Naive thymus-derived CD4-positive, alpha-beta T cell (primary cell): ENCODE data around the gene CC2D2A. TPM values are rescaled to one million over a fixed set of nuclear protein-coding genes. Genes with fewer than 3 reads are reported as not detected.
A peak's percentile ranks its signal among the peaks of the same experiment; 100 is the strongest.

ENCODE experiments used
- ATAC-seq: fragments of 150-1000 bp; cut with Tn5 transposase; 2 replicates; pipeline ENCODE4 v1.10.0; 2021; ENCODE audit warnings: mild to moderate bottlenecking, moderate library complexity
- CTCF ChIA-PET: fragments of 350-600 bp; sonication (Branson Sonifier 250); formaldehyde crosslinking; loops from one replicate; lab custom pipeline; 2021; ENCODE audit warnings: antibody characterized with exemption; lab: Charles Lee
- POLR2A ChIA-PET: fragments of 350-600 bp; sonication (Branson Sonifier 250); formaldehyde crosslinking; loops from one replicate; lab custom pipeline; 2021; ENCODE audit warnings: antibody characterized with exemption, inconsistent platforms; lab: Charles Lee
- DNase-seq, 9 donors: peaks; one replicate each; pipeline versions ENCODE4 v3.0.0 to v3.0.0-alpha.2; 2020 to 2022; ENCODE audit warnings: mixed read lengths in 1 of 9
- H3K27ac ChIP-seq: one replicate; pipeline ENCODE4 v1.7.0; 2013; ENCODE audit warnings: mild to moderate bottlenecking, low read depth, low read length, moderate library complexity
- H3K27me3 ChIP-seq, 2 donors: one replicate each; pipeline ENCODE4 v1.7.0; 2013; ENCODE audit warnings: low read length in 2 of 2, mild to moderate bottlenecking in 2 of 2, moderate library complexity in 2 of 2; ENCODE audit not compliant: control insufficient read depth in 2 of 2, insufficient read depth in 2 of 2
- H3K36me3 ChIP-seq, 3 experiments: 1 replicate in 2 of 3; 2 replicates in 1 of 3; pipeline ENCODE4 v1.7.0; 2013; ENCODE audit warnings: low read length in 3 of 3, mild to moderate bottlenecking in 3 of 3, moderate library complexity in 1 of 3; ENCODE audit not compliant: insufficient read depth in 3 of 3, control insufficient read depth in 2 of 3
- H3K4me1 ChIP-seq, 2 donors: one replicate each; pipeline ENCODE4 v1.7.0; 2013; ENCODE audit warnings: low read length in 2 of 2, mild to moderate bottlenecking in 2 of 2, moderate library complexity in 1 of 2; ENCODE audit not compliant: control insufficient read depth in 2 of 2, insufficient read depth in 2 of 2
- H3K4me3 ChIP-seq: 2 replicates; pipeline ENCODE4 v1.7.0; 2013; ENCODE audit warnings: mild to moderate bottlenecking, low read length
- H3K9me3 ChIP-seq, 3 experiments: 1 replicate in 2 of 3; 2 replicates in 1 of 3; pipeline ENCODE4 v1.7.0; 2013; ENCODE audit warnings: low read length in 3 of 3; ENCODE audit not compliant: control insufficient read depth in 2 of 3
- H3K27ac Mint-ChIP-seq, 9 donors: one replicate each; pipeline ENCODE4 v1.8.0; 2020 to 2022; ENCODE audit warnings: mixed read lengths in 9 of 9, mild to moderate bottlenecking in 8 of 9, moderate library complexity in 5 of 9, inconsistent platforms in 2 of 9
- H3K27me3 Mint-ChIP-seq, 5 donors: one replicate each; pipeline ENCODE4 v1.8.0; 2021 to 2022; ENCODE audit warnings: mixed read lengths in 5 of 5, mild to moderate bottlenecking in 1 of 5
- H3K36me3 Mint-ChIP-seq, 5 donors: one replicate each; pipeline ENCODE4 v1.8.0; 2020 to 2022; ENCODE audit warnings: mixed read lengths in 5 of 5, mild to moderate bottlenecking in 3 of 5, inconsistent platforms in 1 of 5
- H3K4me1 Mint-ChIP-seq, 7 donors: one replicate each; pipeline ENCODE4 v1.8.0; 2020 to 2022; ENCODE audit warnings: mixed read lengths in 7 of 7, mild to moderate bottlenecking in 3 of 7, inconsistent platforms in 1 of 7
- H3K4me3 Mint-ChIP-seq, 10 donors: one replicate each; pipeline ENCODE4 v1.8.0; 2020 to 2022; ENCODE audit warnings: mild to moderate bottlenecking in 10 of 10, mixed read lengths in 10 of 10, moderate library complexity in 6 of 10, inconsistent platforms in 2 of 10
- H3K9me3 Mint-ChIP-seq, 11 donors: one replicate each; pipeline ENCODE4 v1.8.0; 2020 to 2022; ENCODE audit warnings: mixed read lengths in 11 of 11, mild to moderate bottlenecking in 4 of 11, inconsistent platforms in 1 of 11, moderate library complexity in 1 of 11
- intact Hi-C, 2 donors: fragments of 100-400 bp; cut with micrococcal nuclease; formaldehyde crosslinking; loops; one replicate each; pipeline ENCODE4 v1.15.1; 2023
- polyA plus RNA-seq, 2 donors: library from polyadenylated mRNA; unstranded; fragments of 300-500 nt; fragmentation: Illumina TruSeq; gene quantifications; one replicate each; pipeline ENCODE4 v1.2.3, GENCODE V29; 2021
- total RNA-seq, 6 experiments: library from RNA in 5 of 6; stranded (reverse) in 5 of 6; gene quantifications; 1 replicate in 5 of 6; 2 replicates in 1 of 6; pipeline ENCODE4 v1.2.3 and lab custom pipeline; 2021 to 2026

Gene CC2D2A
- total and polyA plus RNA-seq, 7 experiments from 2014 or later = 1.3 TPM; not detected in 6

DNA sequence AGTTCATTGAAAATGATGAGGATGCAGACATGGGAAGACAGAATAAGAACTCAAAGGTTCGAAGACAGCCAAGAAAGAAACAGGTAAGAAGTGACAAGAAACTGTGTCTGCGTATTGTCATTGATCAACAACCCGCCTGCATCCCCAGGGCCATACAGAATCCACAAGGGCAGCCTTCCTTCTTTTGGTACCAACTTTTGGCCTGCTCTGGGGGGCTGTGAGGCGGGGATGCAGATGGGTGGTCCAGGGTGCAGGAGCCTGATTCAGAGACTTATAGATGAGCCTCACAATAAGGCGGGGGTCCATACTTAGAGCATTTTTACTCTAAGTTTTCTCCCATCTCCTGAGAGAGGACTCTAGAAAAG lies 9.0 kb downstream of the CC2D2A start:
- no peak overlapping the region for H3K4me3 Mint-ChIP-seq
- Histone ChIP-seq H3K36me3 (no peaks in the 10 kb centered on the region), H3K27ac (no peak overlapping the region), H3K27me3 (no peaks in the 10 kb centered on the region), H3K4me1 (no peaks in the 10 kb centered on the region), H3K9me3 (no peaks in the 10 kb centered on the region), H3K4me3 (no peak overlapping the region)
- no peak for ATAC-seq
- no peaks in the 10 kb centered on the region for H3K36me3 Mint-ChIP-seq
- no peaks in the 10 kb centered on the region for H3K4me1 Mint-ChIP-seq
- POLR2A ChIA-PET = no interaction called here
- CTCF ChIA-PET = no interaction called here
- intact Hi-C loops = loop anchor here (1.0 kb wide), 3 partner anchors 172 to 523 kb away; no protein-coding TSS in a partner anchor
- peaks cover 0 to under 1% (median 0%) of the 10 kb centered on the region in 5 donors for H3K27me3 Mint-ChIP-seq
- DNase-seq = no peak
- H3K27ac Mint-ChIP-seq = no peak overlapping the region
- peaks cover 0 to 1% (median 0%) of the 10 kb centered on the region in 11 donors for H3K9me3 Mint-ChIP-seq

DNA sequence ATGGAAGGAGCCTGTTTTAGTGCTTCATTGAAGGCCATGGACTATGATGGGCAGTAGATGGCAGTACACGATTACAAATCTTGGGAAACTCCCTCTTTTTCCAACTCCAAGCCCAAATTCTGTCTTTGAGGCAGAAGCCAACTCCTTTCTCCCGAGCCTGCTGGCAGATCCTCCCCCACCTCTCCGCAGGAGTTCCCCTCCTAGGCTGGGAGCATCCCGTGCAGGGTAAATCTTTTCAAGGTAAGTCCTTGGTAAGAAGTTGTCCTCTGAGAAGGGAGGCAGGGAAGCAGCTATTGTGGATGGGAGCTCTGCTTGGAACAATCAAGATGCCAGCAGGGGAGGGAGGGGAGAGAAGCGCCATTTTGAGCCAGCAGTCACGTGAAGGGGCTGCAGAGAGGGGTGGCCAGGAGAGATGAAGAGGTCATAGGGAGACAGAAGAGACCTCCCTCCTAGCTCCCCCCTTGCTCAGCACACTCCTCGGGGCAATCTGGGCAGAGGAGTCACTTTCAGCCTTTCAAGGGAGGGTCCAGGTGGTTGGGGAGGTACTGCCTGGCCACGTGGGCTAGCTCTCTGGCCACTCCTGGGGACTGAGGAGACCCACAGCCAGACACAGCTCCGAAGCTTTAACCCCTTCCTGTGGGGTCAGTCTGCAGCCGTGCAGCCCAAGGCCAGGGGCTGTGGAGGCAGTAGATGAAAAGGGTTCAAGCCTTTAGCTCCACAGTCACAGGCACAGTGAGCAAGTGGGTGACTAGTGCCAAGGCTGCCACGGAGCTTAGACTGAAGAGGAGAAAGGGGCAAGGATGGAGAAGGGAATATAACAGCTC lies 9.6 kb downstream of the CC2D2A start:
- POLR2A ChIA-PET = no interaction called here
- H3K27me3 Mint-ChIP-seq = peaks cover 0 to 6% (median 0%) of the 10 kb centered on the region in 5 donors

DNA sequence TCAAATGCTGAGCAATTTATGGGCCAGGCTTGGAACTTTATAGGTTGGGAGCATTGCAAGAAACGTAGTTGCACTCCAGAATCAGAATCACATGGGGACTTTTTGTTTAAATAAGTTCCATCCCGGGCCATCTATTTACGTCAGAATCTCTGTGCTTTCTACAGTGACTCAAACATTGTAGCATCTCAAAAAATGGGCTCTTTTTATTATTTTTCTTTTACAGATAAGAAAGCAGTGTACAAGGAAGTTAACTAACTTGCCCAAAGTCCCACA lies 10.2 kb downstream of the CC2D2A start:
- Histone ChIP-seq H3K36me3 (no peaks in the 10 kb centered on the region), H3K9me3 (no peaks in the 10 kb centered on the region), H3K4me3 (no peak overlapping the region), H3K27me3 (no peaks in the 10 kb centered on the region), H3K27ac (no peak overlapping the region), H3K4me1 (no peaks in the 10 kb centered on the region)
- intact Hi-C loops = loop anchor here (1.0 kb wide), 3 partner anchors 170 to 521 kb away; no protein-coding TSS in a partner anchor
- ChIA-PET CTCF (interaction anchor here (1.0 to 1.4 kb wide), 2 partner anchors 10 to 52 kb away, joined by 3 to 5 read pairs; partner anchors contain the start of gene CC2D2A), POLR2A (interaction anchor here (0.7 kb wide), 1 partner anchor 26 kb away, joined by 3 read pairs; no protein-coding TSS in a partner anchor)
- H3K4me1 Mint-ChIP-seq = no peaks in the 10 kb centered on the region
- DNase-seq (no peak), ATAC-seq (no peak)
- peaks cover 0 to 12% (median 4%) of the 10 kb centered on the region in 11 donors for H3K9me3 Mint-ChIP-seq
- peaks cover 0 to 6% (median 3%) of the 10 kb centered on the region in 5 donors for H3K36me3 Mint-ChIP-seq
- H3K27ac Mint-ChIP-seq = no peak overlapping the region
- peaks cover 0 to 8% (median 0%) of the 10 kb centered on the region in 5 donors for H3K27me3 Mint-ChIP-seq
- H3K4me3 Mint-ChIP-seq = no peak overlapping the region

More for the DNA sequence above, 9.6 kb downstream of the CC2D2A start:
- Mint-ChIP-seq H3K4me1 (no peaks in the 10 kb centered on the region), H3K4me3 (no peak overlapping the region), H3K27ac (no peak overlapping the region), H3K9me3 (peaks cover 0 to 7% (median 3%) of the 10 kb centered on the region in 11 donors), H3K36me3 (peaks cover 0 to 6% (median 3%) of the 10 kb centered on the region in 5 donors)
- intact Hi-C loops = loop anchor here (1.0 kb wide), 3 partner anchors 171 to 522 kb away; no protein-coding TSS in a partner anchor
- no peak overlapping the region for H3K4me3 ChIP-seq
- DNase-seq (peak in 1 of 9 donors; percentile 4), ATAC-seq (no peak)
- no peaks in the 10 kb centered on the region for H3K9me3 ChIP-seq
- H3K27ac ChIP-seq = no peak overlapping the region
- H3K36me3 ChIP-seq = no peaks in the 10 kb centered on the region
- no peaks in the 10 kb centered on the region for H3K4me1 ChIP-seq
- no peaks in the 10 kb centered on the region for H3K27me3 ChIP-seq
- CTCF ChIA-PET = interaction anchor here (0.7 to 1.4 kb wide), 2 partner anchors 10 to 374 kb away, joined by 3 to 5 read pairs; partner anchors contain the start of gene CC2D2A

DNA sequence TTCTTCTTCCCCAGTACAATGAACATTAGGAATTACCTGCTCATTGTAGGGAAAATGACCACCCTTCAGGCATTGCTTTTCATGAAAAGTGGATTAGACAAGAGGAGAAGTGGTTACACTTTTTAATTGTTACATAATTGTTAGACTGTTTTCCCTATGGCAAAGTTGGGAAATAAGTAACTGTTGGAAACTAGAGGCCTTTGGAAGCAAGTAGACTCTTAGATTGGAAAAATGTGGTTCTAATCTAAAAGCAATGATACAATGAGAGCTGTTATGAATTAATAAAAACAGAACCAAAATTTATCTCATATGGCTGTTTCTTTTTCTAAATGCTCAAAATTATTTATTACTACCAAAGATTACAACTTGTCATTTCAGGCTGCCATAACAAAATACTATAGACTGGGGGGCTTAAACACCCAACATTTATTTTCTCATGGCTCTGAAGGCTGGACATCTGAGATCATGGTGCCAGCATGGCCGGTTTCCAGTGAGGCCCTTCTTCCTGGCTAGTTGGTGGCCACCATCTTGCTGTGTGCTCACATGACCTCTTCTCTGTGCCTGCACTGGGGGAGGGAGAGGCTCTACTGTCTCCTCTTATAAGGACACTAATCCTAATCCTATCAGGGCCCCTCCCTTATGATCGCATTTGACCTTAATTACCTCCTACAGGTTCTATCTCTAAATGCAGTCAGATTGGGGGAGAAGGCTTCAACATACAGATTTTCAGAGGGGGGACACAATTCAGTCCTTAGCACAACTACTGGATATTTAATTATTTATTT lies 12.5 kb downstream of the CC2D2A start:
- ATAC-seq (no peak), DNase-seq (no peak)
- Histone ChIP-seq H3K4me1 (no peaks in the 10 kb centered on the region), H3K9me3 (no peaks in the 10 kb centered on the region), H3K4me3 (no peak overlapping the region), H3K27ac (no peak overlapping the region), H3K27me3 (no peaks in the 10 kb centered on the region), H3K36me3 (no peaks in the 10 kb centered on the region)
- Mint-ChIP-seq H3K27me3 (peaks cover 0 to 23% (median 0%) of the 10 kb centered on the region in 5 donors), H3K4me1 (no peaks in the 10 kb centered on the region), H3K4me3 (no peak overlapping the region), H3K27ac (no peak overlapping the region), H3K36me3 (peaks cover 0 to 12% (median 3%) of the 10 kb centered on the region in 5 donors), H3K9me3 (peaks cover 0 to 35% (median 19%) of the 10 kb centered on the region in 11 donors)
- intact Hi-C loops = no loop called here
- CTCF ChIA-PET = interaction anchor here (0.7 kb wide), 1 partner anchor 166 kb away, joined by 4 read pairs; no protein-coding TSS in a partner anchor
- POLR2A ChIA-PET = no interaction called here

DNA sequence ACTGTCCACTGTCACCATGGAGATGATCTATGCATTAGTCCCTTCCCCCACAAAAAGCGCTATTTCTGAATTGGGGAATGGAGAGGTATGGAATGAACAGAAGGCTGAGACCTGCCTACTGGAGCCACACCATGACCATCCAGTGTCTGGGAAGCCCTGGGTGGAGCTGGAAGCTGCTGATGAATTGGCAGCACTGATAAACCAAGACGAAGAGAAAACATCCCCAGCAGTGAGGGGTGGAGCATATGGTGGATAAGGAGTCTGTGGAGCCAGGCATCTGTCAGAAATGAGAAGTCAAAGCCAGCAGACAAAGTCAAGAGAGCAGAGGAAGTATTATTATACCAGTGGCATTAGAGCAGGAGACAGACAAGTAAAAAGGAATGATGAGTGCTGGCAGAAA lies 13.2 kb downstream of the CC2D2A start:
- H3K27ac ChIP-seq = no peak overlapping the region
- POLR2A ChIA-PET = no interaction called here
- H3K27me3 Mint-ChIP-seq = peaks cover 0 to 27% (median 0%) of the 10 kb centered on the region in 5 donors
- no peaks in the 10 kb centered on the region for H3K27me3 ChIP-seq
- H3K4me1 ChIP-seq = no peaks in the 10 kb centered on the region
- ATAC-seq (no peak), DNase-seq (no peak)
- H3K36me3 ChIP-seq = no peaks in the 10 kb centered on the region
- H3K9me3 ChIP-seq = peaks cover 0 to 4% (median 0%) of the 10 kb centered on the region in 3 experiments
- H3K4me3 Mint-ChIP-seq = no peak overlapping the region
- CTCF ChIA-PET = no interaction called here
- peaks cover 0 to 12% (median 3%) of the 10 kb centered on the region in 5 donors for H3K36me3 Mint-ChIP-seq
- no peak overlapping the region for H3K27ac Mint-ChIP-seq
- H3K4me1 Mint-ChIP-seq = no peaks in the 10 kb centered on the region
- H3K4me3 ChIP-seq = no peak overlapping the region
- H3K9me3 Mint-ChIP-seq = peaks cover 0 to 42% (median 19%) of the 10 kb centered on the region in 11 donors
- intact Hi-C loops = no loop called here

DNA sequence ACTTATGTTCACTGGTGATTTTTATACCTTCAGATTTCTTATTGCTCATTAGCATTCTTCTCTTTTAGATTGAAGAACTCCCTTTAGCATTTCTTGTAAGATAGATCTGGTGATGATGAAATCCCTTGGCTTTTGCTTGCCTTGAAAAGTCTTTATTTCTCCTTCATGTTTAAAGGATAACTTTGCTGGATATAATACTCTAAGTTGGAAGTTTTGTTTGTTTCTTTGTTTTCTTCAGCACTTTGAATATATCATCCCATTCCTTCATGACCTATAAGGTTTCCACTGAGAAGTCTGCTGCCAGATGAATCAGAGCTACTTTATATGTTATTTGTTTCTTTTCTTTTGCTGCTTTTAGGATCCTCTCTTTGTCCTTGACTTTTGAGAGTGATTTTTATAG lies 18.5 kb downstream of the CC2D2A start:
- intact Hi-C loops = no loop called here
- DNase-seq (no peak), ATAC-seq (no peak)
- no peak overlapping the region for H3K27ac ChIP-seq
- ChIA-PET POLR2A (no interaction called here), CTCF (no interaction called here)
- no peak overlapping the region for H3K4me3 Mint-ChIP-seq
- H3K27ac Mint-ChIP-seq = no peak overlapping the region
- peaks cover 0 to 40% (median 4%) of the 10 kb centered on the region in 5 donors for H3K27me3 Mint-ChIP-seq
- H3K27me3 ChIP-seq = no peaks in the 10 kb centered on the region
- no peaks in the 10 kb centered on the region for H3K4me1 Mint-ChIP-seq
- no peaks in the 10 kb centered on the region for H3K4me1 ChIP-seq
- H3K36me3 Mint-ChIP-seq = peaks cover 0 to 24% (median 22%) of the 10 kb centered on the region in 5 donors
- H3K9me3 Mint-ChIP-seq = peaks cover 2 to 76% (median 34%) of the 10 kb centered on the region in 11 donors
- no peaks in the 10 kb centered on the region for H3K36me3 ChIP-seq
- H3K4me3 ChIP-seq = no peak overlapping the region
- peaks cover 0 to 15% (median 0%) of the 10 kb centered on the region in 3 experiments for H3K9me3 ChIP-seq
